T-helper 22 cell (primary cell): ENCODE measurements around the gene SLC43A2.

Source experiments
- DNase-seq: peaks from one replicate; pipeline ENCODE4 v3.0.0-alpha.2; 2020; ENCODE audit warnings: low read depth

SLC43A2 gene

GRCh38 chr17:1643999-1644492, 15.4 kb upstream of the SLC43A2 start:
- DNase-seq, result no peak

- peak; percentile 71 for DNase-seq
Observed at GRCh38 chr17:1643293-1643998, 14.8 kb upstream of the SLC43A2 start.

GRCh38 chr17:1641065-1641403, 12.4 kb upstream of the SLC43A2 start:
- no peak for DNase-seq

- no peak for DNase-seq
Observed at GRCh38 chr17:1640329-1641064, 11.9 kb upstream of the SLC43A2 start.

GRCh38 chr17:1639549-1640180, 11.0 kb upstream of the SLC43A2 start:
- no peak for DNase-seq

- DNase-seq, result no peak
Observed at GRCh38 chr17:1638624-1639300, 10.1 kb upstream of the SLC43A2 start.

GRCh38 chr17:1638171-1638590, 9.5 kb upstream of the SLC43A2 start:
- DNase-seq, result no peak

- no peak for DNase-seq
Observed at GRCh38 chr17:1636732-1637285, 8.2 kb upstream of the SLC43A2 start.

- no peak for DNase-seq
Observed at GRCh38 chr17:1635675-1636465, 7.2 kb upstream of the SLC43A2 start.

- no peak for DNase-seq
Observed at GRCh38 chr17:1634841-1635650, 6.4 kb upstream of the SLC43A2 start.

- DNase-seq, result no peak
Observed at GRCh38 chr17:1630662-1631061, 2.0 kb upstream of the SLC43A2 start.

GRCh38 chr17:1629504-1630310, 1.1 kb upstream of the SLC43A2 start:
- peak; percentile 36 for DNase-seq

GRCh38 chr17:1628856-1629503, 346 bp upstream of the SLC43A2 start:
- DNase-seq, result peak; percentile 80

- DNase-seq, result no peak
Observed at GRCh38 chr17:1627182-1627981, 1.3 kb downstream of the SLC43A2 start.

GRCh38 chr17:1626333-1626732, 2.3 kb downstream of the SLC43A2 start:
- no peak for DNase-seq

GRCh38 chr17:1625581-1625980, 3.1 kb downstream of the SLC43A2 start:
- no peak for DNase-seq

GRCh38 chr17:1625053-1625452, 3.6 kb downstream of the SLC43A2 start:
- DNase-seq, result no peak

- no peak for DNase-seq
Observed at GRCh38 chr17:1624650-1625049, 4.0 kb downstream of the SLC43A2 start.
